Liver (tissue), 9 donors: ENCODE measurements around the gene ARHGEF10L. TPM values are rescaled to one million over a fixed set of nuclear protein-coding genes. Genes with fewer than 3 reads are reported as not detected.

Experiments
- DNase-seq: peaks from one replicate; pipeline ENCODE4 v3.0.0-alpha.2; 2017; ENCODE audit warnings: low spot score
- H3K27ac ChIP-seq, 2 donors: one replicate each; pipeline ENCODE4 v1.7.0; 2013; ENCODE audit warnings: inconsistent platforms in 2 of 2, low read length in 2 of 2, control low read depth in 1 of 2, low read depth in 1 of 2, mild to moderate bottlenecking in 1 of 2
- H3K27me3 ChIP-seq, 4 donors: one replicate each; pipeline versions ENCODE4 v1.6.1 to v1.7.0; 2013; ENCODE audit warnings: low read length in 3 of 4, inconsistent platforms in 1 of 4, mild to moderate bottlenecking in 1 of 4, moderate library complexity in 1 of 4; ENCODE audit not compliant: control insufficient read depth in 4 of 4, insufficient read depth in 4 of 4
- H3K36me3 ChIP-seq, 4 donors: one replicate each; pipeline versions ENCODE4 v1.6.1 to v1.7.0; 2013; ENCODE audit warnings: low read length in 3 of 4, mild to moderate bottlenecking in 3 of 4, low read depth in 1 of 4, moderate library complexity in 1 of 4; ENCODE audit not compliant: control insufficient read depth in 4 of 4, insufficient read depth in 3 of 4
- H3K4me1 ChIP-seq, 4 donors: one replicate each; pipeline versions ENCODE4 v1.6.1 to v1.7.0; 2013; ENCODE audit warnings: low read length in 3 of 4, mild to moderate bottlenecking in 3 of 4, moderate library complexity in 1 of 4; ENCODE audit not compliant: control insufficient read depth in 4 of 4, insufficient read depth in 4 of 4
- H3K4me3 ChIP-seq, 3 donors: one replicate each; pipeline versions ENCODE4 v1.6.1 to v1.7.0; 2013; ENCODE audit warnings: low read length in 3 of 3, control low read depth in 1 of 3, low read depth in 1 of 3, mild to moderate bottlenecking in 1 of 3
- H3K9ac ChIP-seq, 2 donors: one replicate each; pipeline ENCODE4 v1.7.0; 2013; ENCODE audit warnings: low read length in 2 of 2, mild to moderate bottlenecking in 2 of 2, moderate library complexity in 2 of 2, control low read depth in 1 of 2, low read depth in 1 of 2
- H3K9me3 ChIP-seq, 4 donors: one replicate each; pipeline versions ENCODE4 v1.6.1 to v1.7.0; 2013; ENCODE audit warnings: low read length in 3 of 4; ENCODE audit not compliant: control insufficient read depth in 4 of 4
- CTCF ChIP-seq: fragments of 150-350 bp; IDR thresholded peaks from 2 replicates; pipeline ENCODE4 v1.5.1; 2017; ENCODE audit warnings: improper control_type of control experiment, low read depth, low read length; ENCODE audit not compliant: missing input control
- EGR1 ChIP-seq, 2 donors: IDR thresholded peaks; 2 replicates each; pipeline ENCODE4 v1.6.1; 2016 to 2018; ENCODE audit warnings: antibody characterized with exemption in 2 of 2, low read depth in 2 of 2
- FOXA1 ChIP-seq: IDR thresholded peaks from 2 replicates; pipeline ENCODE4 v1.6.1; 2016; ENCODE audit warnings: antibody characterized with exemption
- FOXA2 ChIP-seq: IDR thresholded peaks from 2 replicates; pipeline ENCODE4 v1.6.1; 2016; ENCODE audit warnings: antibody characterized with exemption
- GABPA ChIP-seq, 2 donors: IDR thresholded peaks in 1 of 2; conservative IDR thresholded peaks in 1 of 2; 2 replicates each; pipeline ENCODE4 v1.6.1; 2016; ENCODE audit warnings: antibody characterized with exemption in 2 of 2, mild to moderate bottlenecking in 1 of 2, moderate library complexity in 1 of 2
- HNF4A ChIP-seq, 2 donors: conservative IDR thresholded peaks; 2 replicates each; pipeline ENCODE4 v1.6.1; 2016; ENCODE audit warnings: antibody characterized with exemption in 2 of 2, mild to moderate bottlenecking in 2 of 2
- HNF4G ChIP-seq: IDR thresholded peaks from 2 replicates; pipeline ENCODE4 v1.6.1; 2016; ENCODE audit warnings: antibody characterized with exemption
- JUND ChIP-seq, 2 donors: IDR thresholded peaks; 2 replicates each; pipeline ENCODE4 v1.6.1; 2016; ENCODE audit warnings: antibody characterized with exemption in 2 of 2
- NR2F2 ChIP-seq: IDR thresholded peaks from 2 replicates; pipeline ENCODE4 v1.6.1; 2016; ENCODE audit warnings: antibody characterized with exemption
- RAD21 ChIP-seq, 2 donors: IDR thresholded peaks; 2 replicates each; pipeline ENCODE4 v1.6.1; 2016; ENCODE audit warnings: antibody characterized with exemption in 2 of 2, mild to moderate bottlenecking in 2 of 2
- REST ChIP-seq: IDR thresholded peaks from 2 replicates; pipeline ENCODE4 v1.6.1; 2016; ENCODE audit warnings: antibody characterized with exemption, mild to moderate bottlenecking
- RXRA ChIP-seq, 2 donors: IDR thresholded peaks; 2 replicates each; pipeline ENCODE4 v1.6.1; 2017 to 2018; ENCODE audit warnings: antibody characterized with exemption in 2 of 2, mild to moderate bottlenecking in 1 of 2
- SP1 ChIP-seq: IDR thresholded peaks from 2 replicates; pipeline ENCODE4 v1.6.1; 2018; ENCODE audit warnings: antibody characterized with exemption, mild to moderate bottlenecking
- TAF1 ChIP-seq: conservative IDR thresholded peaks from 2 replicates; pipeline ENCODE4 v1.6.1; 2016; ENCODE audit warnings: antibody characterized with exemption, mild to moderate bottlenecking
- YY1 ChIP-seq: IDR thresholded peaks from 2 replicates; pipeline ENCODE4 v1.6.1; 2016; ENCODE audit warnings: antibody characterized with exemption, mild to moderate bottlenecking
- ZBTB33 ChIP-seq: IDR thresholded peaks from 2 replicates; pipeline ENCODE4 v1.6.1; 2016; ENCODE audit warnings: antibody characterized with exemption
- WGBS: extraction: QIAGEN DNeasy Blood & Tissue Kit; methylation state at CpG from one replicate; pipeline ENCODE4 v1.1.7; 2013; 5-methylcytosine and 5-hydroxymethylcytosine counted together
- polyA plus RNA-seq, 2 donors: library from polyadenylated mRNA; stranded (reverse) in 1 of 2; unstranded in 1 of 2; fragments of 200-250 nt in 1 of 2; fragments of >200 nt in 1 of 2; fragmentation: Nextera tagmentation in 1 of 2; extraction: Ambion mirVana in 1 of 2; gene quantifications; one replicate each; pipeline versions ENCODE4 v1.2.1 to v1.2.3, GENCODE V29; 2013 to 2015
- total RNA-seq, 2 donors: library from RNA; depleted of rRNA; stranded (reverse); fragments of >200 nt; gene quantifications; one replicate each; pipeline ENCODE4 v1.2.3, GENCODE V29; 2014
- TF ChIP-seq, protein P1 (sequence below): IDR thresholded peaks from 2 replicates; pipeline ENCODE4 v1.6.1; 2016; ENCODE audit warnings: antibody characterized with exemption
- TF ChIP-seq, protein P2 (sequence below): IDR thresholded peaks from 2 replicates; pipeline ENCODE4 v1.6.1; 2016; ENCODE audit warnings: antibody characterized with exemption
- donor health status: healthy.
- donor health status: healthy.
- donor health status: healthy.
- donor health status: healthy.
- donor health status: healthy.

The ARHGEF10L gene
- total and polyA plus RNA-seq, 4 donors, result 26.3 to 169 (median 57.5) TPM

- no peaks in the 10 kb centered on the region for H3K4me1 ChIP-seq
- TF ChIP-seq, protein P1, sequence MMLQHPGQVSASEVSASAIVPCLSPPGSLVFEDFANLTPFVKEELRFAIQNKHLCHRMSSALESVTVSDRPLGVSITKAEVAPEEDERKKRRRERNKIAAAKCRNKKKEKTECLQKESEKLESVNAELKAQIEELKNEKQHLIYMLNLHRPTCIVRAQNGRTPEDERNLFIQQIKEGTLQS, result no peak
- TF ChIP-seq RAD21 (IDR thresholded peaks at IDR 0.05) (no peak), HNF4A (conservative IDR thresholded peaks at IDR 0.05) (no peak), SP1 (no peak), REST (no peak), NR2F2 (no peak), EGR1 (IDR thresholded peaks at IDR 0.05; ENCODE audit: low read depth in 2 of 2) (no peak), FOXA1 (no peak), TAF1 (no peak), GABPA (IDR thresholded peaks at IDR 0.05 in 1 of 2, conservative IDR thresholded peaks at IDR 0.05 in 1 of 2) (no peak), HNF4G (no peak), JUND (IDR thresholded peaks at IDR 0.05) (no peak), RXRA (IDR thresholded peaks at IDR 0.05) (no peak), YY1 (no peak), ZBTB33 (no peak), FOXA2 (no peak), CTCF (no peak)
- TF ChIP-seq, protein P2, sequence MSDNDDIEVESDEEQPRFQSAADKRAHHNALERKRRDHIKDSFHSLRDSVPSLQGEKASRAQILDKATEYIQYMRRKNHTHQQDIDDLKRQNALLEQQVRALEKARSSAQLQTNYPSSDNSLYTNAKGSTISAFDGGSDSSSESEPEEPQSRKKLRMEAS, result no peak
- 91% methylated on average over 32 of the region's 32 CpGs for WGBS
- H3K36me3 ChIP-seq, result peaks cover 20 to 88% (median 29%) of the 10 kb centered on the region in 4 donors
- H3K9ac ChIP-seq, result no peak overlapping the region
- no peaks in the 10 kb centered on the region for H3K27me3 ChIP-seq
- H3K9me3 ChIP-seq, result no peaks in the 10 kb centered on the region
- no peak for DNase-seq
- no peak overlapping the region for H3K4me3 ChIP-seq
- no peak overlapping the region for H3K27ac ChIP-seq
These were observed 107.2 kb downstream of the ARHGEF10L start for GRCh38 chr1:17646444-17647280.
